ENCODE data around the gene MAFF.
"Not testable (repeated sequence)": the region's sequence is repeated elsewhere in the genome, so short reads cannot be mapped to it uniquely, and the experiment has no call there.

Gene MAFF

GRCh38 chr22:38173641-38173906 is 28.2 kb upstream of the MAFF start:
- no peak for DNase-seq (ENCODE audit: low read depth)
- no peak overlapping the region for H3K4me3 ChIP-seq (ENCODE audit: low read length)
- TF ChIP-seq CTCF (conservative IDR thresholded peaks at IDR 0.05; ENCODE audit: low read length), result no peak

- DNase-seq (ENCODE audit: low read depth), result no peak
- no peak for TF ChIP-seq CTCF (conservative IDR thresholded peaks at IDR 0.05; ENCODE audit: low read length)
Measured at GRCh38 chr22:38174626-38175025, 27.2 kb upstream of the MAFF start.

GRCh38 chr22:38175206-38176118 is 26.3 kb upstream of the MAFF start:
- no peak overlapping the region for H3K4me3 ChIP-seq (ENCODE audit: low read length)
- DNase-seq (ENCODE audit: low read depth), result no peak
- no peak for TF ChIP-seq CTCF (conservative IDR thresholded peaks at IDR 0.05; ENCODE audit: low read length)

More at GRCh38 chr22:38174626-38175025, 27.2 kb upstream of the MAFF start:
- no peak overlapping the region for H3K4me3 ChIP-seq (ENCODE audit: low read length)

GRCh38 chr22:38176170-38176741 is 25.5 kb upstream of the MAFF start:
- no peak overlapping the region for H3K4me3 ChIP-seq (ENCODE audit: low read length)
- no peak for TF ChIP-seq CTCF (conservative IDR thresholded peaks at IDR 0.05; ENCODE audit: low read length)
- peak; percentile 95 for DNase-seq (ENCODE audit: low read depth)

- no peak for DNase-seq (ENCODE audit: low read depth)
- TF ChIP-seq CTCF (conservative IDR thresholded peaks at IDR 0.05; ENCODE audit: low read length), result no peak
- no peak overlapping the region for H3K4me3 ChIP-seq (ENCODE audit: low read length)
Measured at GRCh38 chr22:38177044-38177443, 24.8 kb upstream of the MAFF start.

- not testable (repeated sequence) for H3K4me3 ChIP-seq (ENCODE audit: low read length); DNase-seq (ENCODE audit: low read depth)
Measured at GRCh38 chr22:38177571-38177925, 24.2 kb upstream of the MAFF start.

GRCh38 chr22:38177926-38178604 is 23.7 kb upstream of the MAFF start:
- TF ChIP-seq CTCF (conservative IDR thresholded peaks at IDR 0.05; ENCODE audit: low read length), result no peak
- peak; percentile 93 for DNase-seq (ENCODE audit: low read depth)
- peak overlapping the region; percentile 3 for H3K4me3 ChIP-seq (ENCODE audit: low read length)

- H3K4me3 ChIP-seq (ENCODE audit: low read length); DNase-seq (ENCODE audit: low read depth): not testable (repeated sequence)
Measured at GRCh38 chr22:38178605-38178937, 23.2 kb upstream of the MAFF start.

Data from AG10803 (cell line).